ENCODE results near the gene LRRC36.

The LRRC36 gene

GRCh38 chr16:67428146-67428731 is 101.6 kb downstream of the LRRC36 start:
- DNase-seq: no peak

GRCh38 chr16:67429053-67429798 is 102.6 kb downstream of the LRRC36 start:
- no peak for DNase-seq

- no peak for DNase-seq
These were observed 103.3 kb downstream of the LRRC36 start for GRCh38 chr16:67429799-67430503.

- DNase-seq: no peak
These were observed 103.9 kb downstream of the LRRC36 start for GRCh38 chr16:67430504-67430976.

- no peak for DNase-seq
These were observed 104.6 kb downstream of the LRRC36 start, which contains the start of gene HSD11B2 for GRCh38 chr16:67430977-67431774. HSD11B2 (plus strand) TSS chr16:67431121; CDS start chr16:67431249, 128 bp downstream.

- DNase-seq: no peak
These were observed 105.3 kb downstream of the LRRC36 start for GRCh38 chr16:67431775-67432505.

GRCh38 chr16:67432506-67432890 is 105.9 kb downstream of the LRRC36 start:
- no peak for DNase-seq

- no peak for DNase-seq
These were observed 106.6 kb downstream of the LRRC36 start for GRCh38 chr16:67433131-67433719.
